ENCODE measurements around the gene CCDC92B.

DNA sequence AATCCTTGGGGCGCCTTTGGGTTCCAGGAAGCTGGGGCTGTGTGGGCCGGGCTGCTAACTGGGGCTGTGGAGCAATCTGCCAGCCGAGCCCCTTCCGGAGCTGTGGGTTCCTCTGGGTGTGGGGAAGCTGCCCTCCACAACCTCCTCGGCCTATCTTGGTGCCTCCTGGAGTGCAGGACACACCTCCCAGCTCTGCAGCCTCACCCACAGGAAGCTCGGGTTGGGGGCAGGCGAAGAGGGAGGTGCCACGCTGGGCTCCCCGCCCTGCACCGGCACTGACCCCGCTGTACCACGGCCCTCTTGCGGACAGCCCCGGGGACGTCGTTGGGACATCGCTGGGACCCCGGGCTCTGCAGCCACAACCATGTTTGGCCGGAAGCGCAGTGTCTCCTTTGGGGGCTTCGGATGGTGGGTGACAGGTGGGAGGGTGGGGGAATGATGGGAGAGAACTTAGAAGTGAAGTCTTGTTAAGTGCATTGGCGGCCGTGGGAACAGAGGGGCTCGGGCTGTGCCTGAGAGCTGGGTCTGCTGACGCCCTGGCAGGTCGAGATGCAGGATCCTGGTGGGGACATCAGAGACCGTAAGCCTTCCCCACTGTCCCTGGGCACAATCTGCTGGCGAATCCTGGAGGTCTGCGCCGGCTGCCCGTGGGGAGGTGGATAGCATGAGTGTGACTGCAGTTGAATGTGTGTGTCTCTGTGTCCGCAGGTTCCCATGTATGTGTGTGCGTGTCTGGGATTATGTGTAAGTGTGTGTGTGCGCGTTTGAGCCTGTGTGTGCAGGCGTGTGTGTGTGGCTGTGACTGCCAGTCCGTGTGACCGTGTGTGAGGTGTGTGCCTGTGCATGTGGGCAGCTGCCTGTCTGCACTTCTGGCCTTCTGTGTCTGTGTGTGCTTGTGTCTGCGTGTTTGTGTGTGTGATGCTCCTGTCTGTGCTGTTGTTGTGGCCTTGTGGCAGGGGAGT lies 47.0 kb upstream of the CCDC92B start, which contains the start of gene RAP1GAP2:
- TF ChIP-seq EZH2phosphoT487 (IDR thresholded peaks at IDR 0.05; ENCODE audit: borderline replicate concordance, low read depth) (no peak), TCF12 (IDR thresholded peaks at IDR 0.05) (no peak), GABPA (IDR thresholded peaks at IDR 0.05; ENCODE audit: low read depth) (no peak), SMC3 (IDR thresholded peaks at IDR 0.05; ENCODE audit: low read depth, low read length) (no peak), POLR2AphosphoS5 (IDR thresholded peaks at IDR 0.05; ENCODE audit: low read depth, low read length) (no peak), REST (IDR thresholded peaks at IDR 0.05; ENCODE audit: low read depth, low read length) (no peak), SIN3A (IDR thresholded peaks at IDR 0.05; ENCODE audit: borderline replicate concordance, low read depth, low read length) (no peak), RFX5 (IDR thresholded peaks at IDR 0.05; ENCODE audit: low read length) (no peak), YY1 (IDR thresholded peaks at IDR 0.05; ENCODE audit: low read depth) (no peak), RXRA (IDR thresholded peaks at IDR 0.05; ENCODE audit: borderline replicate concordance, low read depth) (no peak)
- TF ChIP-seq, protein P1, sequence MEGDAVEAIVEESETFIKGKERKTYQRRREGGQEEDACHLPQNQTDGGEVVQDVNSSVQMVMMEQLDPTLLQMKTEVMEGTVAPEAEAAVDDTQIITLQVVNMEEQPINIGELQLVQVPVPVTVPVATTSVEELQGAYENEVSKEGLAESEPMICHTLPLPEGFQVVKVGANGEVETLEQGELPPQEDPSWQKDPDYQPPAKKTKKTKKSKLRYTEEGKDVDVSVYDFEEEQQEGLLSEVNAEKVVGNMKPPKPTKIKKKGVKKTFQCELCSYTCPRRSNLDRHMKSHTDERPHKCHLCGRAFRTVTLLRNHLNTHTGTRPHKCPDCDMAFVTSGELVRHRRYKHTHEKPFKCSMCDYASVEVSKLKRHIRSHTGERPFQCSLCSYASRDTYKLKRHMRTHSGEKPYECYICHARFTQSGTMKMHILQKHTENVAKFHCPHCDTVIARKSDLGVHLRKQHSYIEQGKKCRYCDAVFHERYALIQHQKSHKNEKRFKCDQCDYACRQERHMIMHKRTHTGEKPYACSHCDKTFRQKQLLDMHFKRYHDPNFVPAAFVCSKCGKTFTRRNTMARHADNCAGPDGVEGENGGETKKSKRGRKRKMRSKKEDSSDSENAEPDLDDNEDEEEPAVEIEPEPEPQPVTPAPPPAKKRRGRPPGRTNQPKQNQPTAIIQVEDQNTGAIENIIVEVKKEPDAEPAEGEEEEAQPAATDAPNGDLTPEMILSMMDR (IDR thresholded peaks at IDR 0.05) = no peak
- TF ChIP-seq, protein P2, sequence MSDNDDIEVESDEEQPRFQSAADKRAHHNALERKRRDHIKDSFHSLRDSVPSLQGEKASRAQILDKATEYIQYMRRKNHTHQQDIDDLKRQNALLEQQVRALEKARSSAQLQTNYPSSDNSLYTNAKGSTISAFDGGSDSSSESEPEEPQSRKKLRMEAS (IDR thresholded peaks at IDR 0.05; ENCODE audit: low read depth) = no peak

Measured in SK-N-SH (cell line).